H54 (cell line): ENCODE measurements around the gene TAS1R2.
"Not testable (repeated sequence)": the region's sequence is repeated elsewhere in the genome, so short reads cannot be mapped to it uniquely, and the experiment has no call there.

Experiments used
- DNase-seq: peaks from one replicate; pipeline ENCODE4 v3.0.0; 2011; ENCODE audit warnings: low spot score, mixed read lengths; ENCODE audit not compliant: insufficient read length
- FAIRE-seq: peaks from 3 replicates; lab custom pipeline; 2011; peaks lifted over from hg19 to GRCh38; lab: Jason Lieb, UNC
- POLR2A ChIP-seq: IDR thresholded peaks from 2 replicates; pipeline ENCODE4 v1.6.1; 2011; ENCODE audit warnings: low read depth, mild to moderate bottlenecking, low read length

Gene TAS1R2

DNA sequence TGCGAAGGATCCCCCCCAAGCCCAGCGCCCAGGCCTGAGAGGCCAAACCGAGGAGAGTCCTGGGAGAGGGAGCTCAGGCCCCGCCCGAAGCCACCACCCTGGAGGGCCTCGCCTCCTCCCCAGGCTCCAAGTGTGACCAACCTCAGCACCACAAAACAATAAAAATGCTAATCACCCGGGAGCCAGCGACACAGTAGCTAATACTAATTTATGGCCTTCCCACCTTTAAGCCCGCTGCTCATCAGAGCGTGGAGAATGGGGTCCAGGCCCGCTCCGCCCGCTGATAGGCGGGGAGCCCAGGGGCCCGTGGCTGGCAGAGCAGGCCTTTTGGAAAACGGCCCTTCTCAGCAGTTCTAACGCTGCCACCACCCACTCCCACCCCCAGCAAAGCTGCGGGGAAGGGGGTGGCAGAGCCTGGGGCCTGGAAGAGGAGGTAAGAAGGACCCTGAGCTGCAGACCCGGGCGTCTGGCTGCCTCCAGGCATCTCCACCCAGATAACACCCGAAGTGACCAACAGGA is 20.4 kb upstream of the TAS1R2 start:
- no peak for TF ChIP-seq POLR2A
- DNase-seq (no peak), FAIRE-seq (no peak)

DNA sequence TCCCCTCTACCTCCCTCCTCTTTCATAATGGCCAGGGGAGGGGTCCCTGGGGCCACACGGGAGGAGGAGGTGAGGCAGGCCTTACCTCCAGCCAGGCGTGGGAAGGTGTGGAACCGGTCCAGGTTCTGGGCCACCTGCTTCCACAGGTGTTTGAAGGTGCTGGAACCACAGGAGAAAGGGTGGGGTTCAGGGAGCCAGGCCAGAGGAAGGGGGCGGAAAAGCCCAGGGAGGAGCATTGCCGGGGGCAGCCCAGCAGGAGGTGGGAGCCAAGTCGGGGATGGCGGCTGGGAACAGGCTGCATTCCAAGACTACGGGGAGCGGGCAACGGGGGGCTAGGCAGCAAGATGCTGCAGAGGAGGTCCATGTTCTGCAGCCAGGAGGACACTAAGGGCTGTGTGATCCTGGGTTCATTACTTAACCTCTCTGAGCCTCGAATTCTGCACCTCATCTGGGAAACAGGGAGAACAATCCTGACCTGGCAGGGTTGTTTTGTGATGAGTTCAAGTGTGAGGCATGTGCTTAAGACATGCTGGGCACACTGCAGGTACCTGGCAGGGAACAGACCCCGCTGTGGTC is 19.8 kb upstream of the TAS1R2 start:
- no peak for FAIRE-seq

GRCh38 chr1:18878538-18879214 is 19.2 kb upstream of the TAS1R2 start:
- TF ChIP-seq POLR2A = no peak
- DNase-seq (no peak), FAIRE-seq (no peak)

More for the DNA sequence above, 19.8 kb upstream of the TAS1R2 start:
- DNase-seq = no peak
- TF ChIP-seq POLR2A = no peak

DNA sequence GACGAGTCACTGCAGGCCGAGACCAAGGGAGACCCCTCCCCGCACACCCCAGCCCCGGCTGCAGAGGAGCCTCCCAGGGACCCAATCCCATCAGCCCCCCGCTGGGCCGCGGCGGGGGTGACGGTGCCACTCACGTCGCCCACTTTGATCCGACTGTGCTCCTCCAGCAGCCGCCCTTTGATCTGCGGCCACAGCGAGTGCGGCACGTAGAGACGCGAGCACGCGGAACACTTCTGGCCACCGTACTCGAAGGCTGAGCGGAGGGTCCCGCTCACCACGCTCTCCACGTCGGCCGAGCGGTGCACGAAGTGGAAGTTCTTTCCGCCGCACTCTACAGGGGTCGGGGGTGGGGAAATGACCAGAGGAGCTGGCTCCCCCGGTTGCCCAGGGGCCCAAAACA is 17.8 kb upstream of the TAS1R2 start:
- no peak for TF ChIP-seq POLR2A
- DNase-seq (no peak), FAIRE-seq (no peak)

DNA sequence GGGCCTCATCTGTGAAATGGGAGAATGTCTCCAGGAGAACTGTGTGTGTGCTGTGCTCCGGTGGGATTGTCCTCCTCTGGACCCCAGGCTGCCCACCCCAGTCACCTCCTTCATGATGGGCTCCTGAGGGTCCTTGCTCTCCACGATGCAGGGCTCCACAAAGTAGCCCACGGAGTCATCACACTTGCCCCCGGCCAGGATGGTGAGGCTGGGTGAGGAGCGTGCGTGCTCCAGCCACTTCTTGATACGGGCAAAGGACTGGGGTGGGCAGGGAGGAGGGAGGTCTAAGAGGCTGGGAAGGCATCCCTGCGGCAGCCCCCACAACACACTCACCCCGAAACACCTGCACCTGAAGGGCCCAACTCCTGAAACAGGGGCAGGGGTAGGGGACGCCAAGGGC is 16.8 kb upstream of the TAS1R2 start:
- FAIRE-seq (no peak), DNase-seq (no peak)
- TF ChIP-seq POLR2A = no peak

GRCh38 chr1:18875796-18876128 is 16.3 kb upstream of the TAS1R2 start:
- FAIRE-seq = no peak
- no peak for TF ChIP-seq POLR2A

GRCh38 chr1:18875107-18875795 is 15.8 kb upstream of the TAS1R2 start:
- FAIRE-seq = no peak
- DNase-seq = peak; percentile 82
- TF ChIP-seq POLR2A = no peak

More at GRCh38 chr1:18875796-18876128, 16.3 kb upstream of the TAS1R2 start:
- DNase-seq = no peak

GRCh38 chr1:18874600-18874999 is 15.1 kb upstream of the TAS1R2 start:
- FAIRE-seq (no peak), DNase-seq (no peak)
- TF ChIP-seq POLR2A = no peak

GRCh38 chr1:18874036-18874435 is 14.6 kb upstream of the TAS1R2 start:
- no peak for FAIRE-seq
- TF ChIP-seq POLR2A = no peak
- no peak for DNase-seq

DNA sequence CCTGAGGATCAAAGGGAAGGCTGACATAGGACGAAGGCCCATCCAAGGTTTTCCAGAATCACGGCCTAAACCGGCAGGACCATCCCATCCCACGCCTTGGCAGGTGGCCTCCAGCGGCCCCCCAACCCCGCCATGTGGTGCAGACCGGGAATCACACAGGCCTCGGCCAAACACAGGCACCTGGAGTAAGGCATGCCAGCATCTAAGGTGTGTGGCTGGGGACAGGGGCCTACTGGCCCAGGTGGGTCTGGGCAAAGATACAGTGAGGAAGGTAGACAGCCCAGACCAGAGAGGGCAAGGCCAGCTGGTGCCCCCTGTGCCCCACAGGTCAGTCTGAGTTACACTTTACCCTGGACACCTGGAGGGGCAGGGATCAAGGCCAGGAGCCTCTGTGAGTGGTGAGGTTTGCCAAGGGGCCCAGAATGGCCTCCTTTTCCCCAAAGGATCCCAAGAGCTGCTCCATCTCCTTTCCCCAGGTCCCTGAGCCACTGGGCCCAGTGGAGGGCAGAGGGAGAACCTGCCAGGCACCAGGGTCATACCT is 12.7 kb upstream of the TAS1R2 start:
- TF ChIP-seq POLR2A = no peak
- FAIRE-seq (no peak), DNase-seq (no peak)

DNA sequence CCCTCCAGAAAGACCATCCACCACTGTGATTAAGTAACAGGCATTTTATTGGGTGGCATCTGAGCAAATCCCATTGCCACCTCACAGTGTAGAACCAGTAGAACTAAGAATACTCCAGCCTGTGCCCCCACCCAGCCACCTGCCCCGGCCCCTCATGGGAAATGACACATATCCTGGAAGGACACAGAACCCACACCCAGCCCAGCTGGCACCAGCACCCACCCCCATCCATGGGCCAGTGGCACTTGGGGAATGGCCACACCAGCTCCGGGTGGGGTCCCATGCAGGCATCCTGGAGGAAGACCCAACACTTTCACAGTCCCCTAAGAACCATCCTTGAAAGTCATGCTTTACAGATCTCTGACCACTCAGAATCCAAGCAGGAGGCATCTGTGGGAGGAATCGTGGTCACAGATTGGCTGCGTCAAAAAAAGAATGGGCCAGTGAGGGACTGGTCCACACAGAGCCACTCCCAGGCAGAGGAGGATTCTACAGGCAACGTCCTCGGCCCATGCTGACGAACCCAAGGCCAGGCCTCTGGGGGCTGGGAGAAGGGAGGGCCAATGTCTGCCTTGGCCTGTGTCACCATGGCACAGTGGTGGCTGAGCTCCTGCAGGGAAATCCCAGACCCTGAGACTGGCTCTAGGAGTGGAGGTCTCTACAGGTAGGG is 12.1 kb upstream of the TAS1R2 start:
- no peak for DNase-seq
- TF ChIP-seq POLR2A = no peak
- no peak for FAIRE-seq

DNA sequence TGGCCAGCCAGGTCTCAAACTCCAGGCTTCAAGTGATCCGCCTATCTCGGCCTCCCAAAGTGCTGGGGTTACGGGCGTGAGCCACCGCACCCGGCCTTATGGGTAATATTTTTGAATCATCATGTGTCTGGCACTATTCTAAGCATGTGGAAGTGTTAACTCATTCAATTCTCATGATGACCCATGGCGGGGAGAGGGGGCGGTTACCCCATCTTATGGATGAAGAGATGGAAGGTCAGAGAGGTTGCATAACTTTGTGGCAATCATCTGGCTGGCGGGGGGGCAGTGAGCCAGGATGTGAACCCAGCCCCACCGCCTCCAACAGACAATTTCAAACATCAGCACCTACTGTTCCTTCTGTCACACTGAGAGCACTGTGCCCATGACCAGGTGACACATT is 11.5 kb upstream of the TAS1R2 start:
- DNase-seq = no peak
- no peak for TF ChIP-seq POLR2A
- FAIRE-seq = no peak

DNA sequence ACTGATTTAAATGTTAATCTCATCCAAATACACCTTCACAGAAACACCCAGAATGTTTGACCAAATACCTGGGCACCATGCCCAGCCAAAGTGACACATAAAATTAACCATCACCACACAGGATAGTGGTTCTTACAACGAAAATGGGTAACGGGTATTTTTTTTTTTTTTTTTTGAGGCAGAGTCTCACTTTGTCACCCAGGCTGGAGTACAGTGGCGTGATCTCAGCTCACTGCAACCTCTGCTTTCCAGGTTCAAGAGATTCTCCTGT is 11.1 kb upstream of the TAS1R2 start:
- not testable (repeated sequence) for FAIRE-seq, DNase-seq
